Upper lobe of right lung (tissue), 1 donor: ENCODE measurements around the gene MYO1H. TPM values are rescaled to one million over a fixed set of nuclear protein-coding genes. Genes with fewer than 3 reads are reported as not detected.

Experiments used
- ATAC-seq: fragments of 200-7000 bp; cut with Tn5 transposase; one replicate; pipeline ENCODE4 v1.9.1; 2020; ENCODE audit warnings: mild to moderate bottlenecking, moderate library complexity
- DNase-seq: peaks from one replicate; pipeline ENCODE4 v3.0.0-alpha.2; 2020
- H3K27ac ChIP-seq: fragments of 200-600 bp; one replicate; pipeline ENCODE4 v1.8.0; 2022
- H3K27me3 ChIP-seq: fragments of 200-600 bp; one replicate; pipeline ENCODE4 v1.8.0; 2022; ENCODE audit warnings: mild to moderate bottlenecking
- H3K36me3 ChIP-seq: fragments of 200-600 bp; one replicate; pipeline ENCODE4 v1.8.0; 2022
- H3K4me1 ChIP-seq: fragments of 200-600 bp; one replicate; pipeline ENCODE4 v1.8.0; 2022
- H3K4me3 ChIP-seq: fragments of 200-600 bp; one replicate; pipeline ENCODE4 v1.8.0; 2022; ENCODE audit warnings: mild to moderate bottlenecking
- H3K9me3 ChIP-seq: fragments of 200-600 bp; one replicate; pipeline ENCODE4 v1.8.0; 2022
- CTCF ChIP-seq: fragments of 200-600 bp; IDR thresholded peaks from one replicate; pipeline ENCODE4 v1.8.0; 2022; ENCODE audit warnings: antibody characterized with exemption
- intact Hi-C: fragments of 100-400 bp; cut with DNase I; formaldehyde crosslinking; loops from one replicate; pipeline ENCODE4 v1.11.0; 2022
- total RNA-seq: library from RNA; stranded (reverse); fragmentation: NEBNext Ultra II Directional; extraction: Animal tissue kit (Norgen Biotek cat#: 25700); gene quantifications from one replicate; pipeline ENCODE4 v1.2.1, GENCODE V29; 2021
- donor health status: DM: no; HTN: yes; CAD: no; lungs with severe emphysema.

MYO1H gene
- total RNA-seq, 1 donor from 2014 or later = 0.64 TPM

GRCh38 chr12:109482491-109482890 is 134.8 kb downstream of the MYO1H start:
- DNase-seq = no peak
- intact Hi-C loops = no loop called here
- no peaks in the 10 kb centered on the region for H3K27me3 ChIP-seq
- peaks cover 44% of the 10 kb centered on the region for H3K36me3 ChIP-seq
- TF ChIP-seq CTCF = no peak
- ATAC-seq = no peak
- H3K4me3 ChIP-seq = no peak overlapping the region
- H3K27ac ChIP-seq = no peak overlapping the region
- peaks cover 16% of the 10 kb centered on the region for H3K4me1 ChIP-seq
- no peaks in the 10 kb centered on the region for H3K9me3 ChIP-seq

- H3K36me3 ChIP-seq = peaks cover 48% of the 10 kb centered on the region
- intact Hi-C loops = no loop called here
- TF ChIP-seq CTCF = no peak
Observed at GRCh38 chr12:109482894-109483293, 135.2 kb downstream of the MYO1H start.

GRCh38 chr12:109483346-109483745 is 135.6 kb downstream of the MYO1H start:
- DNase-seq (no peak), ATAC-seq (no peak)
- intact Hi-C loops = no loop called here
- no peaks in the 10 kb centered on the region for H3K9me3 ChIP-seq
- H3K4me1 ChIP-seq = peaks cover 12% of the 10 kb centered on the region
- no peak for TF ChIP-seq CTCF
- no peak overlapping the region for H3K27ac ChIP-seq
- peaks cover 53% of the 10 kb centered on the region for H3K36me3 ChIP-seq
- no peak overlapping the region for H3K4me3 ChIP-seq
- H3K27me3 ChIP-seq = no peaks in the 10 kb centered on the region

More at GRCh38 chr12:109482894-109483293, 135.2 kb downstream of the MYO1H start:
- Histone ChIP-seq H3K4me1 (peaks cover 16% of the 10 kb centered on the region), H3K27ac (no peak overlapping the region), H3K9me3 (no peaks in the 10 kb centered on the region), H3K4me3 (no peak overlapping the region), H3K27me3 (no peaks in the 10 kb centered on the region)
- ATAC-seq (no peak), DNase-seq (no peak)

- DNase-seq = no peak
- H3K27ac ChIP-seq = no peak overlapping the region
- H3K36me3 ChIP-seq = peaks cover 71% of the 10 kb centered on the region
- H3K4me1 ChIP-seq = no peaks in the 10 kb centered on the region
- H3K27me3 ChIP-seq = no peaks in the 10 kb centered on the region
- no peaks in the 10 kb centered on the region for H3K9me3 ChIP-seq
- TF ChIP-seq CTCF = no peak
- H3K4me3 ChIP-seq = no peak overlapping the region
- ATAC-seq = no peak
- intact Hi-C loops = no loop called here
Observed at GRCh38 chr12:109485201-109485600, 137.5 kb downstream of the MYO1H start.

- Histone ChIP-seq H3K27me3 (no peaks in the 10 kb centered on the region), H3K27ac (no peak overlapping the region), H3K9me3 (no peaks in the 10 kb centered on the region), H3K4me1 (no peaks in the 10 kb centered on the region), H3K36me3 (peaks cover 93% of the 10 kb centered on the region), H3K4me3 (no peak overlapping the region)
- intact Hi-C loops = no loop called here
- ATAC-seq = no peak
- DNase-seq = no peak
- TF ChIP-seq CTCF = no peak
Observed at GRCh38 chr12:109487181-109488050, 139.7 kb downstream of the MYO1H start.
